HG03064 (cell line): ENCODE results near the gene RNF17.

Experiments used
- ATAC-seq: cut with Tn5 transposase; IDR thresholded peaks from one replicate; pipeline ENCODE4 v1.9.1; 2021; ENCODE audit warnings: low read depth; ENCODE audit not compliant: unreplicated experiment

The RNF17 gene

DNA sequence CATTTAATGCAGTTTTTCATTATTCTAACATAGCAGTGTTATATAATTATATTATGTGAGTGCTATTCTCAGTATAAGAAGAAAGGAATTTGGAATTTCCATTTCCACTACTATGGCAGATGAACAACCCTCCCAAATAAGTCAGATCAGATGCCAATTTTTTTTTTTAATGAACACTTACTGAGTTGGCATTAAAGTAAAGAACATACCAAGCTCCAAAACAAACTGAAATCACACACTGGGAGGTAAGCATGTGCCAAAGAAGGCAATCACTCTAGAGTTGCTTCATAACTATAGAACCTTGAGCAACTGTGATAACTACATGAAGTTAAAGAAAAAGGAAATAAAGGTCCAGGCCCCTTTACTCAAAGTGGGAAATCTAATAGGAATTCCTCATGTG, 90.3 kb downstream of the RNF17 start:
- no peak for ATAC-seq

- no peak for ATAC-seq
Measured at GRCh38 chr13:24858953-24859352, 95.0 kb downstream of the RNF17 start.

DNA sequence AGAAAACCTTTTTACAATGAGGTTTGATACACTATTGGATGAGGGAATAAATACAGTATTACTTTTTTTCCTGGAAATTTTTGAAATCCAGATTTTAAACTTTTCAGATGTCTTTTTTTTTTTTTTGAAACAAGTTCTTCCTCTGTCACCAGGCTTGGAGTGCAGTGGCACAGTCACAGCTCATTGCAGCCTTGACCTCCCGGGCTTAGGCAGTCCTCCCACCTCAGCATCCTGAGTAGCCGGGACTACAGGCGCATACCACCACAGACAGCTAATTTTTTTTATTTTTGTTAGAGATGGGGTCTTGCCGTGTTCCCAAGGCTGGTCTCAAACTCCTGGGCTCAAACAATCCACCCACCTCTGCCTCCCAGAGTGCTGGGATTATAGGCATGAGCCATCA, 96.8 kb downstream of the RNF17 start:
- no peak for ATAC-seq

- no peak for ATAC-seq
Measured at GRCh38 chr13:24861617-24862362, 97.8 kb downstream of the RNF17 start.

DNA sequence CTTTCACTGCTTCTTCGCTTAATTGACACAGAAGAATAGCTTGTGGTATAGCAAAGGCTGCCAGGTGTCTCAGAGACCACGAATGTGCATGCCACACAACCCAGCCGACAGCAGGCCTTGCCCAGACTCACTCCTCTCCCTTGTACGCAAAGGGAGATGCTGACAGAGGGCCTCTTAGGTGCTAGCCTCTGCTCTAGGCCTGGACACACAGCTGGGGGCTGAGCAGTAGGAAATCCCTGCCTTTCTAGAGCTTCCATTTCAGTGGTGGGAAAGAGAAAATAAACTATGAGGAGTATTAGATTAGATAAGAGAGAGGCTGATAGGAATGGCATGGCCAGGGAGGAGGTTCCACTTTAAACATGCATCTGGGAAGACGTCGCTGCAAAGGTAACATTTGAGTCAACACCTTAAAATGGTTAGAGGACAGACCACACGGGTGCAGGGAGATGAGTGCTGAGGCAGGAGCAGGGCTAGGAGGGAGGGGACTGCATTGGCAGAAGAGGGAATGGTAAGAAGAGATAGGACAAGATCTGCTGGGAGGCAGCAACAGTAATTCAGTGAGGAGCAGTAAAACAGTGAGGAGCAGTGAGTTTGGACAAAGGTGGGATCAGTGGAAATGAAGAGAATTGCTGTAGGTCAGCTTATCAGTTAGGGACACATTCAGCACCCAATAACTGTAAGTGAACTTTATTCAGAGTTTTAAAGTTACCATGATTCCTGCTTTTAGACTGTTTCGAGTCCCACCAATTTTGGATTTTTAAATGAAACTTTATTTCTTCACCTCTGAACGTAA, 100.0 kb downstream of the RNF17 start:
- no peak for ATAC-seq

- ATAC-seq: no peak
Measured at GRCh38 chr13:24864579-24864978, 100.6 kb downstream of the RNF17 start.

- no peak for ATAC-seq
Measured at GRCh38 chr13:24865163-24865953, 101.4 kb downstream of the RNF17 start.

DNA sequence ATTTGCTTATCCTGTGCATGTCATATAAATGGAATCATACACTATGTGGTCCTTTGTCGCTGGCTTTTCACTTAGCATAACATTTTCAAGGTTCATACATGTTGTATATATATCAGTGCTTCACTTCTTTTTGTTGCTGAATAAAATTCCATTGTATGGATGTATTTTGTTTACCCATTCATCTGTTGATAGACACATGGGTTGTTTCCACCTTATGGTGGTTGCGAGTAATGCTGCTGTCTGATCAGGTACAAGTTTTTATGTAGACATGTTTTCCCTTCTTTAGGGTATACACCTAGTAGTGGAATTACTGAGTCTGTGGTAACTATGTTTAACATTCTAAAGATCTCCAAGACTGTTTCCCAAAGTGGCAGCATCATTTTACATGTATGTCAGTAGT, 102.5 kb downstream of the RNF17 start:
- ATAC-seq: no peak

DNA sequence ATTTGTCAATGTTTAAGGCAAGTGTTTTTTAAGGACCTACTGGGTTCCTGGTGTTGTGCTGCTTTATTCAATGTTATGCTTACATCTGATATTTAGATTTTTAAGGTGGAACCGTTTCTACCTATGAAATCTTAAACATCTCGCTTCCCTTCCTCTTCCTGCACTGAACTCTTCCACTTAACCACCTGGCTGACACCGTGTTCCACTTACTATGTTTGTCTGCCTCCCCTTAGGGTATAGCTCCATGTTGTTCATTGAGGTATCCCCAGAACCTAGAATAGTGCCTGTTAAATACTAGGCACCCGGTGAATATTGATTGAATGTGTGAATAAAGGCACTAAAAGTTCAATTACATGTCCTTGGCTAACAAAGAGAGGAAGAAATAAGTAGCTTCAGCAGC, 104.9 kb downstream of the RNF17 start:
- no peak for ATAC-seq

GRCh38 chr13:24870380-24870760, 106.4 kb downstream of the RNF17 start:
- no peak for ATAC-seq

- ATAC-seq: no peak
Measured at GRCh38 chr13:24875566-24875965, 111.6 kb downstream of the RNF17 start.

DNA sequence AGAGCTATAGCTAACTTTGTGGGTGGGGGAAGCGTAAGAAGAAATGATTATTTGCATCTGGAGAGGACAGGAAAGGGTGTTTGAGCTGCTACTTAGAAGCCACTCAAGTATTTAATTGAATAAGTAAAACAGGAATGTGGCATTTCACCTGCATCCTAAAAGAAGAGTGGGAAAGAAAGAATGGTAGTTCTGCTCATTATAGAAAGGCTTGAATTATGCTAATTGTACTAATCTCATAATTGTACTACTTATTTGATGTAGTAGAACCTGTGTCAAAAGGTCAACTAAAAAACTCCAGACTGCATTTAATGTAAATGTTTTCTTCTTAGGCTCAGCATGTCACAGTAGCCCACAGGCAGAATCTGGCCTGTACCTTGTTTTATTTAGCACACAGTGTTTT, 113.6 kb downstream of the RNF17 start:
- ATAC-seq: no peak

DNA sequence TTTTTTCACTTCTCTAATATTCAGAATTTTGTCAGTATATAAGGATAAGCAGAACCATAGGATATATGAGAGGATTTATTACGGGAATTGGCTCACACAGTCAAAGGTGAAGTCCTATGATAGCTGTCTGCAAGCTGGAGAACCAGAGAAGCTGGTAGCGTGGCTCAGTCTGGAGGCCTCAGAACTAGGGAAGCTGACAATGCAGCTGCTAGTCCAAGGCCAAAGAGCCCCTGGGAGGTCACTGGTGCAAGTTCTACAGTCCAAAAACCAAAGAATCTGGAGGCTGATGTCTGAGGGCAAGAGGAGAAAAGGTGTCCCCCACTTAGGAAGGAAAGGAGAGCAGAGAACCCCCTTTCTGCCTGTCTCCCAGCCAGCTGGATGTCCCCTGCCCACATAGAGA, 114.4 kb downstream of the RNF17 start:
- ATAC-seq: no peak

DNA sequence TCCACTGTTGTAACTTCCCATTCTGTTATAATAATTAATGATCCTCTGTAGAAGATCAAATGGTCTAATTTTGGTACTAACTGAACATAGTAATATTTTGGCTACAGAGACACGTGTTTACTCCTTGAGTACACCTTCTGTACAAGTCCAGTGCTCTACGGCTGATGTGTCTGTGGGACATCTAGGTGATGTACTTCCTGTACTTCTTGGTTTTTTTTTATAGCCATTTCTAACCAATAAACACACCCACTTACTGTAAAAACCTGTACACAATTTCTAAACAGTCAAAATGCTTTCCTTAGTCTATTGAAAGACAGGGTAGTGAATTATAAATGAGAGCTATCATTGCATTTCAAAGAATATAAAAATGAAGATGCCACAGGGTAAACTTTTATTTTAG, 118.7 kb downstream of the RNF17 start:
- no peak for ATAC-seq

DNA sequence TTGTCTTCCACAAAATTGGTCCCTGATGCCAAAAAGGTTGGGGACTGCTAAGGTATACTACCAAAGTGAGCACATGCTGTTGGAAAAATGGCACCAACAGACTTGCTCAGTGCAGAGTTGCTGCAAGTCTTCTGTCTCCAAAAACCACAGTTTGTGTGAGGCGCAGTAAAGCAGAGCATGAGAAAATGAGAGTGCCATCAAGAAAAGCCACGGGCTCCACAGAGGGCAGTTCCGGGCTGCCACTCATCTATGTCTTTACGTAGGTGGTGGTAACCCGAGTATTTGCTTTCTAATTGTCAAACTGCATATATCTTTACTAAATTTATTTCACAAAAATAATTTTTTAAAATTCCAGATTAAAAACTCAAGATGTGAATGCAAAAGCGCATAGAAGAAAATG, 123.8 kb downstream of the RNF17 start:
- ATAC-seq: peak; percentile 75

DNA sequence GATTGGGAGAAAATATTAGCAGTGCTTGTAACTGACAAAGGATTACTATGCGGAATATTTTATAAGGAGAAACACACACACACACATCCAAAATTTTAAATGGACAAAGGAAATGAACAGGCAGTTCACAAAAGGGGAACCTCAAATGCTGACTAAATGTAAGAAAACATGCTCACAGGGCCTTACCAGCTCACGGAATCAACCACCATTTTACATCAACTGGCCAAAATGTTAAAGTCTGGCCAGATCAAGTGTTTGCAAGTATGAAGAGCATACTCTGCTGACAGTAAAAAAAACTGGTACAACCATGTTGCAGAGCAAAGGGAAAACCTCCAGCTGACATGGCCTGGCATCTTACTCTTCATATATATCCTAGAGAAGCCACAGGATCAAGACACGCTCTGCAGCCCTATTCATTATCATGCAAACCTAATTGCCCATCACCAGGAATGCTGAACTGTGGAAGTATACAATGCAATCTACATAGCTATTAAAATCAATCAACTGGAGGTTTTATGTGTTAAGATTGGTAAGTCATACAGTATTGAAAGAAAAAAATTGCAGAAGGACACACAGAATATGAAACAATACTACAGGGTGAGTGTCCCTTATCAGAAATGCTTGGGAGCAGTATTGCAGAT, 124.4 kb downstream of the RNF17 start:
- no peak for ATAC-seq

DNA sequence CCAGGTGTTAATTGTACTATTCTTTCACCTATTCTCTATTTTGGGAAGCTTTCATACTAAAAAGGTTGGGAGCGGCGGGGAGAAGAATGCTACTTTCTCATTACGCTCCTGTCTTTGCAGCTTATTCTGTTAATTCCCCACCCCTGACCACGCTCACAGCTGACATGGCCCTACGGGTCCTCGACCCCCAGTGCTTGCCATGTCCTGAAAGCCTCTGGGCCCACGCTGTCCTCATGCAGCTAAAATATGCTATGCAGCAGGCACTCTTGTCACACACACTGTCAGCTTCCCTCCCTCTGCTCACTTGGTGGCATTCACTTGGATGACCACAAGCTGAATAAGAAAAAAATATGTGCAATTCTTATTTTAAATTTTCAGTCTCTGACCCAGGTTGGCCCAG, 126.3 kb downstream of the RNF17 start:
- no peak for ATAC-seq

- no peak for ATAC-seq
Measured at GRCh38 chr13:24891476-24892108, 127.6 kb downstream of the RNF17 start.

DNA sequence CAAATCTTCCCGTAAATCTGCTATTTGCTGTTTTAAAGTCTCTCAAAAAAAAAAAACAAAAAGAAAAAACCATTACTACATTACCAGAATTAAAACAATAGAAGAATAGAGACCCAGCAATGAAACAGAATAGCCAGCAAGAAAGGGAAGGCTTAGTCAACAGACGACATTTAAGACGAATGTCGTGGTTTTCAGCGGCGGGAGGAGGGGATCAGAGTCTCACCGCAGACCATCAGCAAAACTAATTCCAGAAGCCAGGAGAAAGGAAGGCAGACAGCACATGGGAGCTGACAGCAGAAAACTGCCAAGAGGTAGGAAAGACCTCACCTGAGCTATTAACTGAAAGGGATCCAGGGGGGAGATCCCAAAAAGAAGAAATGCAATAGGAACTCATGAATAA, 128.9 kb downstream of the RNF17 start:
- no peak for ATAC-seq

- ATAC-seq: no peak
Measured at GRCh38 chr13:24893863-24894262, 129.9 kb downstream of the RNF17 start.
